ENCODE data around the gene QPCTL. TPM values are rescaled to one million over a fixed set of nuclear protein-coding genes. Genes with fewer than 3 reads are reported as not detected.

QPCTL gene
- total and polyA plus RNA-seq, 2 of the 13 experiments (the other 11 are each of a cell fraction or from before 2014, with no cell fraction given): 16.0 to 19.1 TPM

DNA sequence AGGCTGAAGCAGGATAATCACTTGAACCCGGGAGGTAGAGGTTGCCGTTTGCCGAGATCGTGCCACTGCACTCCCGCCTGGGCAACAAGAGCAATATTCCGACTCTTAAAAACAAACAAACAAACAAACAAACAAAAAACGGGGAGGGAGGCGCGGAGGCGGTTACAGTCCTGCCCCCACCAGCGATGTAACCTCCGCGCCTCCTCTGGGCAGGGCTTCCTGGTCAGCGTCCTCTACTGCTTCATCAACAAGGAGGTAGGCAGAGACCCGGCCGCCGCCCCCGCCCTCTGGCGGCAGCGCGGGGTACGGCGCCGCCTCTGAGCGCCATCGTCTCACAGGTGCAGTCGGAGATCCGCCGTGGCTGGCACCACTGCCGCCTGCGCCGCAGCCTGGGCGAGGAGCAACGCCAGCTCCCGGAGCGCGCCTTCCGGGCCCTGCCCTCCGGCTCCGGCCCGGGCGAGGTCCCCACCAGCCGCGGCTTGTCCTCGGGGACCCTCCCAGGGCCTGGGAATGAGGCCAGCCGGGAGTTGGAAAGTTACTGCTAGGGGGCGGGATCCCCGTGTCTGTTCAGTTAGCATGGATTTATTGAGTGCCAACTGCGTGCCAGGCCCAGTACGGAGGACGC is 11.0 kb upstream of the QPCTL start (continued):
- TF ChIP-seq MAZ (IDR thresholded peaks at IDR 0.05; ENCODE audit: borderline replicate concordance, low read depth, low read length) (no peak), MAZ (CRISPR knock-in tag; IDR thresholded peaks at IDR 0.05; ENCODE audit: low read depth) (peak; percentile 70), PPARG (CRISPR knock-in tag; conservative IDR thresholded peaks at IDR 0.05) (0 out of 2 replicates have a peak, but pooled peaks have one; percentile 18), HNF1B (CRISPR knock-in tag; IDR thresholded peaks at IDR 0.05) (no peak), ZNF598 (CRISPR knock-in tag; IDR thresholded peaks at IDR 0.05; ENCODE audit: borderline replicate concordance) (no peak), RBM39 (IDR thresholded peaks at IDR 0.05; ENCODE audit: low read depth, low read length, poor library complexity, severe bottlenecking) (peak; percentile 80), ESRRA (CRISPR knock-in tag; IDR thresholded peaks at IDR 0.05; ENCODE audit: low read depth) (no peak), FOXP1 (IDR thresholded peaks at IDR 0.05) (0 out of 2 replicates have a peak, but pooled peaks have one; percentile 44), FOXP1 (CRISPR knock-in tag; IDR thresholded peaks at IDR 0.05) (peak; percentile 62; the same call in 1 of the 2 replicates), SP1 (IDR thresholded peaks at IDR 0.05) (no peak), SP1 (CRISPR knock-in tag; IDR thresholded peaks at IDR 0.05) (no peak; the same call in 1 of the 2 replicates), ZNF530 (CRISPR knock-in tag; IDR thresholded peaks at IDR 0.05; ENCODE audit: low read depth) (no peak), ZNF432 (CRISPR knock-in tag; IDR thresholded peaks at IDR 0.05; ENCODE audit: borderline replicate concordance) (no peak), DRAP1 (CRISPR knock-in tag; IDR thresholded peaks at IDR 0.05) (peak; percentile 42; the same call in 1 of the 2 replicates), ZNF570 (CRISPR knock-in tag; IDR thresholded peaks at IDR 0.05; ENCODE audit: borderline replicate concordance) (no peak), CHCHD3 (CRISPR knock-in tag; IDR thresholded peaks at IDR 0.05) (no peak), ZNF354B (CRISPR knock-in tag; IDR thresholded peaks at IDR 0.05) (no peak), ZFP41 (CRISPR knock-in tag; IDR thresholded peaks at IDR 0.05; ENCODE audit: borderline replicate concordance) (no peak), DNMT1 (CRISPR knock-in tag; IDR thresholded peaks at IDR 0.05) (no peak), MAFG (CRISPR knock-in tag; IDR thresholded peaks at IDR 0.05) (no peak), SIX4 (CRISPR knock-in tag; IDR thresholded peaks at IDR 0.05) (no peak), ZNF18 (CRISPR knock-in tag; IDR thresholded peaks at IDR 0.05; ENCODE audit: insufficient replicate concordance) (no peak), ZNF709 (CRISPR knock-in tag; IDR thresholded peaks at IDR 0.05) (no peak), ZNF652 (CRISPR knock-in tag; IDR thresholded peaks at IDR 0.05; ENCODE audit: borderline replicate concordance, low read depth) (no peak)
- TF ChIP-seq, protein P1, sequence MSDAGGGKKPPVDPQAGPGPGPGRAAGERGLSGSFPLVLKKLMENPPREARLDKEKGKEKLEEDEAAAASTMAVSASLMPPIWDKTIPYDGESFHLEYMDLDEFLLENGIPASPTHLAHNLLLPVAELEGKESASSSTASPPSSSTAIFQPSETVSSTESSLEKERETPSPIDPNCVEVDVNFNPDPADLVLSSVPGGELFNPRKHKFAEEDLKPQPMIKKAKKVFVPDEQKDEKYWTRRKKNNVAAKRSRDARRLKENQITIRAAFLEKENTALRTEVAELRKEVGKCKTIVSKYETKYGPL (CRISPR knock-in tag; IDR thresholded peaks at IDR 0.05): no peak
- TF ChIP-seq, protein P2, sequence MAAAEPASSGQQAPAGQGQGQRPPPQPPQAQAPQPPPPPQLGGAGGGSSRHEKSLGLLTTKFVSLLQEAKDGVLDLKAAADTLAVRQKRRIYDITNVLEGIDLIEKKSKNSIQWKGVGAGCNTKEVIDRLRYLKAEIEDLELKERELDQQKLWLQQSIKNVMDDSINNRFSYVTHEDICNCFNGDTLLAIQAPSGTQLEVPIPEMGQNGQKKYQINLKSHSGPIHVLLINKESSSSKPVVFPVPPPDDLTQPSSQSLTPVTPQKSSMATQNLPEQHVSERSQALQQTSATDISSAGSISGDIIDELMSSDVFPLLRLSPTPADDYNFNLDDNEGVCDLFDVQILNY (CRISPR knock-in tag; conservative IDR thresholded peaks at IDR 0.05): no peak
- TF ChIP-seq, protein P3, sequence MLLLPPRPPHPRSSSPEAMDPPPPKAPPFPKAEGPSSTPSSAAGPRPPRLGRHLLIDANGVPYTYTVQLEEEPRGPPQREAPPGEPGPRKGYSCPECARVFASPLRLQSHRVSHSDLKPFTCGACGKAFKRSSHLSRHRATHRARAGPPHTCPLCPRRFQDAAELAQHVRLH (CRISPR knock-in tag; IDR thresholded peaks at IDR 0.05; ENCODE audit: borderline replicate concordance, low read depth): peak; percentile 52; the same call in 1 of the 2 replicates
